Adipocyte (in vitro differentiated cells): ENCODE measurements around the gene TRPM2.

Source experiments
- DNase-seq: peaks from one replicate; pipeline ENCODE4 v3.0.0-alpha.2; 2015; ENCODE audit warnings: low read depth
- H3K27me3 ChIP-seq: replicated peaks from 2 replicates; pipeline ENCODE4 v1.7.0; 2013; ENCODE audit warnings: mild to moderate bottlenecking, low read length, moderate library complexity; ENCODE audit not compliant: control insufficient read depth, insufficient read depth
- H3K36me3 ChIP-seq: 2 replicates; pipeline ENCODE4 v1.7.0; 2013; ENCODE audit warnings: low read length, mild to moderate bottlenecking, moderate library complexity; ENCODE audit not compliant: control insufficient read depth, insufficient read depth, severe bottlenecking
- H3K4me1 ChIP-seq: 2 replicates; pipeline ENCODE4 v1.7.0; 2013; ENCODE audit warnings: mild to moderate bottlenecking, low read length, moderate library complexity; ENCODE audit not compliant: control insufficient read depth, insufficient read depth
- H3K4me3 ChIP-seq: 2 replicates; pipeline ENCODE4 v1.7.0; 2013; ENCODE audit warnings: mild to moderate bottlenecking, low read length, moderate library complexity
- H3K9ac ChIP-seq: 2 replicates; pipeline ENCODE4 v1.7.0; 2013; ENCODE audit warnings: mild to moderate bottlenecking, low read length, moderate library complexity
- H3K9me3 ChIP-seq: 2 replicates; pipeline ENCODE4 v1.7.0; 2013; ENCODE audit warnings: mild to moderate bottlenecking, low read length, moderate library complexity; ENCODE audit not compliant: control insufficient read depth

TRPM2 gene

GRCh38 chr21:44485254-44485793, 131.9 kb downstream of the TRPM2 start:
- Histone ChIP-seq H3K27me3 (peaks cover 30% of the 10 kb centered on the region), H3K4me3 (peak overlapping the region; percentile 75), H3K36me3 (no peaks in the 10 kb centered on the region), H3K4me1 (peaks cover 3% of the 10 kb centered on the region), H3K9me3 (no peaks in the 10 kb centered on the region), H3K9ac (peak overlapping the region; percentile 57)
- DNase-seq: no peak

GRCh38 chr21:44485796-44486195, 132.4 kb downstream of the TRPM2 start:
- no peaks in the 10 kb centered on the region for H3K9me3 ChIP-seq

GRCh38 chr21:44486302-44486701, 132.9 kb downstream of the TRPM2 start:
- H3K36me3 ChIP-seq: no peaks in the 10 kb centered on the region
- no peak for DNase-seq
- H3K4me3 ChIP-seq: peak overlapping the region; percentile 75
- H3K27me3 ChIP-seq: peaks cover 30% of the 10 kb centered on the region
- H3K9me3 ChIP-seq: no peaks in the 10 kb centered on the region
- peak overlapping the region; percentile 57 for H3K9ac ChIP-seq
- peaks cover 3% of the 10 kb centered on the region for H3K4me1 ChIP-seq

More at GRCh38 chr21:44485796-44486195, 132.4 kb downstream of the TRPM2 start:
- Histone ChIP-seq H3K27me3 (peaks cover 30% of the 10 kb centered on the region), H3K36me3 (no peaks in the 10 kb centered on the region), H3K4me1 (peaks cover 3% of the 10 kb centered on the region), H3K4me3 (peak overlapping the region; percentile 75), H3K9ac (peak overlapping the region; percentile 57)
- DNase-seq: no peak

- H3K27me3 ChIP-seq: peaks cover 25% of the 10 kb centered on the region
- peaks cover 10% of the 10 kb centered on the region for H3K9me3 ChIP-seq
- no peaks in the 10 kb centered on the region for H3K4me1 ChIP-seq
- no peaks in the 10 kb centered on the region for H3K36me3 ChIP-seq
- H3K9ac ChIP-seq: no peak overlapping the region
- peak; percentile 34 for DNase-seq
- no peak overlapping the region for H3K4me3 ChIP-seq
Observed at GRCh38 chr21:44487831-44488230, 134.4 kb downstream of the TRPM2 start.

- Histone ChIP-seq H3K36me3 (no peaks in the 10 kb centered on the region), H3K4me1 (no peaks in the 10 kb centered on the region), H3K9ac (no peak overlapping the region), H3K27me3 (peaks cover 11% of the 10 kb centered on the region), H3K9me3 (peaks cover 23% of the 10 kb centered on the region), H3K4me3 (no peak overlapping the region)
- no peak for DNase-seq
Observed at GRCh38 chr21:44489962-44490361, 136.5 kb downstream of the TRPM2 start.

GRCh38 chr21:44490405-44490804, 137.0 kb downstream of the TRPM2 start:
- H3K9me3 ChIP-seq: peaks cover 23% of the 10 kb centered on the region
- no peaks in the 10 kb centered on the region for H3K4me1 ChIP-seq
- DNase-seq: no peak
- no peak overlapping the region for H3K4me3 ChIP-seq
- peaks cover 11% of the 10 kb centered on the region for H3K27me3 ChIP-seq
- H3K36me3 ChIP-seq: no peaks in the 10 kb centered on the region
- no peak overlapping the region for H3K9ac ChIP-seq

- no peak overlapping the region for H3K9ac ChIP-seq
- H3K9me3 ChIP-seq: peaks cover 23% of the 10 kb centered on the region
- no peaks in the 10 kb centered on the region for H3K4me1 ChIP-seq
- DNase-seq: no peak
- H3K4me3 ChIP-seq: no peak overlapping the region
- peaks cover 10% of the 10 kb centered on the region for H3K27me3 ChIP-seq
- no peaks in the 10 kb centered on the region for H3K36me3 ChIP-seq
Observed at GRCh38 chr21:44490816-44491215, 137.4 kb downstream of the TRPM2 start.
